HG02938 (cell line): ENCODE measurements around the gene ACOT8.

Source experiments
- ATAC-seq: cut with Tn5 transposase; IDR thresholded peaks from one replicate; pipeline ENCODE4 v1.9.1; 2021; ENCODE audit warnings: mild to moderate bottlenecking, moderate library complexity; ENCODE audit not compliant: unreplicated experiment

Gene ACOT8

DNA sequence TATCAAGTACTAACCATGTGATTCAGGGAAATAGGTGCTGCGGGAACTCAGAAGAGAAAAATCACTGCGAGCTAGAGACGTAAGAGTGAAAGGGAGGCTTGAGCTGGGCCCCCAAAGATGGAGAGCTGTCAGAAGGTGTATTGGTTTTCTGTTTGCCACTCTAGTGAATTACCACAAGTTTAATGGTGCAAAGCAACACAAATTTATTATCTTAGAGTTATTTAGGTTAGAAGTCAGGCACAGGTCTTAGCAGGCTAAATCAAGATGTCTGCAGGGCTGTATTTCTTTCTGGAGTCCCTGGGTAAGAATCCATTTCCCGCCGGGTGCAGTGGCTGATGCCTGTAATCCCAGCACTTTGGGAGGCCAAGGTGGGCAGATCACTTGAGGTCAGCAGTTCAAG is 2.7 kb upstream of the ACOT8 start:
- no peak for ATAC-seq

GRCh38 chr20:45857882-45858216 is 657 bp upstream of the ACOT8 start:
- peak; percentile 21 for ATAC-seq

- no peak for ATAC-seq
These were observed 3.7 kb downstream of the ACOT8 start for GRCh38 chr20:45853484-45853883.

- ATAC-seq = no peak
These were observed 4.9 kb downstream of the ACOT8 start for GRCh38 chr20:45852326-45852725.

DNA sequence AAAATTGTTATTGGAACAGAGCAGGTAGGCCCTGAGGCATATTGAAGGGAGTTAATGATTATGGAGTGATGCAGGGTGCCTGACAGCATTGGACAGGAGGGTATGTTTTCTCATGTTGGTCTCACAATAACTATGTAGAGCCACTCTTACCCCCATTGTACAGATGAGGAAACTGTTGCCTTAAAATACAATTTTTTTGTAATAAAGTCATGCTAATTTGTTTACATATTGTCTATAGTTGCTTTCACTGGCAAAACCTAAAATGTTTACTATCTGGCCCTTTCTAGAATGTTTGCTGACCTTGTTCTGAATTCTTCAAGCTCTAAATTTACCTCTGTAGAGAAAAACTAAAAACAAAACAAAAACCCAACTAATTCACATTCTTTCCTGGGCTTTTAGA is 5.7 kb downstream of the ACOT8 start:
- ATAC-seq = no peak

DNA sequence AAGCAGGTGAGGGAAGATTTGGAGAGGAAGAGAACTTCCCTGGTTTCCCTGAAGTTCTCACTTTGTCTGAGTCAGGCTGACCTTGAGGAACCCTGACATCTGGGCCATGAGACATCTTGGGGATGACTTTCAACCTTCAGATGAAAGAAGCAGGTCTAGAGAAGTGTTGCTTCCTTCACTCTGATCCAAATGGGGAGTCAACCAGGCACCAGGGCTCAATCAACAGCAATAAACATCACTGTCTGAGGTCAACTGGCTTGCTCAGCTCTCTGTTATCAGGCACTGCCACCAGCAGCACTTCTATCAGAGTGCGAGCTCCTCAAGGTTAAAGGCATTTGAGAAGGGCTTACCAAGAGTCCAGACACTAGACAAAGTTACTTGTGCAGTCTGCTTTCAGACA is 6.3 kb downstream of the ACOT8 start:
- no peak for ATAC-seq

- ATAC-seq = no peak
These were observed 7.0 kb downstream of the ACOT8 start for GRCh38 chr20:45850238-45850637.

GRCh38 chr20:45848969-45849582 is 8.1 kb downstream of the ACOT8 start:
- no peak for ATAC-seq

DNA sequence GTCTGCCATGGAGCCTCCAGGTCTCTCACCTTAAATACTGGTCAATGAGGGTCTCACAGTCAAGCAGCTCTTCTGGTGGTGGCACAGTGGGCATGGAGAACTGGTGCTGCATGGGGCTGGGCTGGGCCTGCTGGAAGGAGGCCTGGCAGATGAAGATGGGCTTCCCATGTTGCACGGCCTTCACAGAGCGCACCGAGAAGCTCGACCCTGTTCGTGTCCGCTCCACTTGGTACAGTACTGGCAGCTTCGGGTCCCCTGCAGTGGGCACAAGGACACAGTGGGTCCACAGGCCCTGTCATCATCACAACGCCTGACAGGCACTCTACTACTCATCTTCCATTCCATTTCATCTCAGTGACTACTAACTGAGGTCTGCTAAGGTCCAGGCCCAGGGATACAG is 8.8 kb downstream of the ACOT8 start:
- ATAC-seq = no peak

GRCh38 chr20:45845452-45845851 is 11.7 kb downstream of the ACOT8 start:
- no peak for ATAC-seq

GRCh38 chr20:45843506-45843905 is 13.7 kb downstream of the ACOT8 start:
- ATAC-seq = no peak

- no peak for ATAC-seq
These were observed 14.9 kb downstream of the ACOT8 start for GRCh38 chr20:45842169-45842812.

- ATAC-seq = no peak
These were observed 15.6 kb downstream of the ACOT8 start for GRCh38 chr20:45841407-45842129.

DNA sequence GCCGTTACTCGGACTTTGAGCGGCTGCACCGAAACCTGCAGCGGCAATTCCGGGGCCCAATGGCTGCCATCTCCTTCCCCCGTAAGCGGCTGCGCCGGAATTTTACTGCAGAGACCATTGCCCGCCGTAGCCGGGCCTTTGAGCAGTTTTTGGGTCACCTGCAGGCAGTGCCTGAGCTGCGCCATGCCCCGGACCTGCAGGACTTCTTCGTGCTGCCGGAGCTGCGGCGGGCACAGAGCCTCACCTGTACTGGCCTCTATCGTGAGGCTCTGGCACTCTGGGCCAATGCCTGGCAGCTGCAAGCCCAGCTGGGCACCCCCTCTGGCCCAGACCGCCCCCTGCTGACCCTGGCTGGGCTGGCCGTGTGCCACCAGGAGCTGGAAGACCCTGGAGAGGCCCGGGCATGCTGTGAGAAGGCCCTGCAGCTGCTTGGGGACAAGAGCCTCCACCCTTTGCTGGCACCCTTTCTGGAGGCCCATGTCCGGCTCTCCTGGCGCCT is 16.4 kb downstream of the ACOT8 start:
- ATAC-seq = no peak

GRCh38 chr20:45836841-45837240 is 20.4 kb downstream of the ACOT8 start:
- ATAC-seq = no peak

GRCh38 chr20:45835825-45836224 is 21.4 kb downstream of the ACOT8 start:
- ATAC-seq = no peak

DNA sequence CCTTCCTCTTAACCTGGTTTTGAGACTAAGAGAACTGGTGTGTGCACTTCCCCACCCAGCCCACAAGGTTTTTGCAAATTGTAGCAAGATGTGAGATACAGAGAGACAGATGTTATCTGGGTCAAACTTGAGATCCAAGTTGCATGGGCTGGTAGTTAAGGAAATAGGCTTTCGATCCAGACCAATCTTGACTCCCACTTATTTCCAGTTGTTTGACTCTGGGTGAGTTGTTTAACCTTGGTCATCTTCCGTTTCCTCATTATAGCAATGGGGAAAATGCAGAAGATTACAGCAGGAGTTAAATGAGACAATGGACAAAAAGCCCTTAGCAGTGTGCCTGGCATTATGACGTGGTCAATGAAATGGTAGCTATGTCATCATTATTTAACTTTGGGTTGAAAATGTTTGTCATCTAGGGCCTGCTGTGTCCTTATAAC is 21.8 kb downstream of the ACOT8 start:
- no peak for ATAC-seq

DNA sequence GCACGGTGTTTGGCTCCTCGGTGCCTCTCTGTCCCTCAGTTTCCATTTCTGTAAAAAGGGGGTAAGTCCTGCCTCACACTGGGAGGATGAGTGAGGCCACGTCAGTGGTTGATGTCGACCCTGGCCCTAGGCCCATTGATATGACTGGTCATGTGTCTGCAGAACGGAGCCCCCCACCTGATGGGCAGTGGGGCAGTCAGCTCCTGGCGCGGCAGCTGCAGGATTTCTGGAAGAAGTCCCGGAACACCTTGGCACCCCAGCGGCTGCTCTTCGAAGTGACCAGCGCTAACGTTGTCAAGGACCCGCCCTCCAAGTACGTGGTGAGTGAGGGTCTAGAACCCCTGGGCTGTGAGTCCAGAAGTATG is 22.4 kb downstream of the ACOT8 start:
- ATAC-seq = no peak

DNA sequence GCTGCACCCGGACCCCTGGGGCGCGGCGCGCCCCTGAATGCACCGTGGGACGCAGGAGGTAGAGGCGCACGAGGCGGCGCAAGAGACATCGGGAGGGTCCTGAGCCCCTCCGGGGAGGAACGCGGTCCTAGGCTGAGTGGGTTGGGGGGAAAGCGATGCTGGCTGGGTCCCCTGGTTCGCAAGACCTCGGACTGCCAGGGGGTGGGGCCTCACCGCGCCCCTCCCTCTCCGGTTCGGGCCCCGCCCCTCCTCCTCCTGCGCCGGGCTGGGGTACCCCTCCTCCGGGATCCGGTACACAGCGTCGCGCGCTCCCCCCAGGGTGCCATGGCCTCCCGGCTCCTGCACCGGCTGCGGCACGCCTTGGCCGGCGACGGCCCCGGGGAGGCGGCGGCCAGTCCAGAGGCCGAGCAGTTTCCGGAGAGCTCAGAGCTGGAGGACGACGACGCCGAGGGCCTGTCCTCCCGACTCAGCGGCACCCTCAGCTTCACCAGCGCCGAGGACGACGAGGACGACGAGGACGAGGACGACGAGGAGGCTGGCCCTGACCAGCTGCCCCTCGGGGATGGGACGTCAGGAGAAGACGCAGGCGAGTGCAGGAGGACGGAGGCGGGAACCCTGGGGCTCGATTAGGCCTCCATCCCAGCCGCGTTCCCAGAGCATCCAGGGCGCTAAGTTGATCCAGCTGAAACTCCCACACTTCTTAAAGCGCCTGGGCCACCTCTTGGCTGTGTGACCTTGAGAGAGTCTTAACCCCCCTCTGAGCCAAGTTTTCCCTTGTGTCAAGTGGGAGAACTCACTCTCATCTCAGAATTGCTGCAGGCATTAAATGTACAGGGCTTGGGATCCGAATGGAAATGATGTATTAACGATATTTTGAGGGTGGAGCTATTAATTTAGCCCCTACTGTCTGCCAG is 23.1 kb downstream of the ACOT8 start:
- ATAC-seq = no peak

GRCh38 chr20:45833030-45833882 is 23.9 kb downstream of the ACOT8 start, which contains the start of gene SNX21:
Gene SNX21, plus strand, starts transcription at chr20:45833799. Its CDS starts 121 bp downstream, at chr20:45833920.
- no peak for ATAC-seq
